ENCODE results near the gene DOK5.

DOK5 gene

DNA sequence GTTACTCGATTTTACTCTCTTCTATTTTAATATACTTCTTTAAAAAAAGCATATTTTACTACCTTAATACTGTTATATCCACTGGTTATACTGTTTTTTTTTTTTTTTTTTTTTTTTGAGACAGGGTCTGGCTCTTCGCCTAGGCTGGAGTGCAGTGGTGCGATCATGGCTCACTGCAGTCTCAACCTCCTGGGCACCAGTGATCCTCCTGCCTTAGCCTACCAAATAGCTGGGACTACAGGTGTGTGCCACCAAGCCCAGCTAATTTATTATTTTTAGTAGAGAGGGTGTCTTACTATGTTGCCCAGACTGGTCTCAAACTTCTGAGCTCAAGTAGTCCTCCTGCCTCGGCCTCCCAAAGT, 170.7 kb downstream of the DOK5 start:
- no peak for DNase-seq (ENCODE audit: low spot score)

- no peak for DNase-seq (ENCODE audit: low spot score)
Measured at GRCh38 chr20:54648421-54649142, 173.2 kb downstream of the DOK5 start.

DNA sequence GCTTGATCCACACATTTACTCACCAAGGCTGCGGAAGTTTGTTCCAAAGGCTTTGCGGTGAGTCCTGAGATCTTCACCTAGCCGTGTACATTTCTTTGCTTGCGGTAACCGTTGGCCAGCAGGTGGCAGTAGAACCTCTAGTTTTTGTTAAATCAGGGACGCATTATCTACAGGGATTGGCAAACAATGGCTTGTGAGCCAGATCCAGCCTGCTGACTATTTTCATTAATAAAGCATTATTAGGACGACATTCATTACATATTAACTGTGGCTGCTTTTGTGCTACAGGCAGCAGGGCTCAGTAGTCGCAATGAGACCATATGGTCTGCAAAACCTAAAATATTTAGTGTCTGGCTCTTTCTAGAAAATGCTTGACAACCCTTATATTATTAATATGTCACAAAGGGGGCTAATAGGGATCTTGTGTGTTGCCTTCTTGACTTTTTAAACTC, 174.1 kb downstream of the DOK5 start:
- peak; percentile 87 for DNase-seq (ENCODE audit: low spot score)

DNA sequence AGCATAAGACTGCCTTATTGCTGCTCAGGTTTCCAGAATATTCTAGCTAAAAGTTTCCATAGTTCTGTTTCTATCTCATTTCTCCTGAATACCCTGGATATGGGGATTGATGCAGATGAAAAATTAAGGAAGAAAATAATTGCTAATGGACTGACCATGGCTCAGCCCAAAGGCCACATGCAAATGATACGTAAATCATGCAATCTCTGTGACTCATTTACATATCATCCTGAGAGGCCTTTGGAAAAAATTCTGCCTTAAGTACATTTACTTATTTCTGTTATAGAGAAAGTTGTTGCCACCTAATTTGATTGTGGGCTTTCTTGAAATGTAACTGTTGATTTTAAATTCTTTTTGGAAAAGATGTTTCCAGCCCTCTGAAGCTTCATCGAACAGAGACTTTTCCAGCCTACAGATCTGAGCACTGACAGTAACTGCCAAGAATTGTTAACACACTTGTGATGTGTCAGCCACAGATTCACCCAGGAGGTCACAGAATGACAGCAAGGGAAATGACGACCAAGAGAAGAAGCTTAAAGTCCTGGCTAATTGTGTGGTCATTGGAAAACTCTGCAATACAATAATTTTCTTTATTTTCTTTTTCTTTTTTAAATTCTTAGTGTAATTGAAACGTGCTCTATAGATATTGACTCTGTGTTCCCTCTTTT, 174.8 kb downstream of the DOK5 start:
- DNase-seq (ENCODE audit: low spot score), result no peak

- no peak for DNase-seq (ENCODE audit: low spot score)
Measured at GRCh38 chr20:54651252-54651651, 175.9 kb downstream of the DOK5 start.

DNA sequence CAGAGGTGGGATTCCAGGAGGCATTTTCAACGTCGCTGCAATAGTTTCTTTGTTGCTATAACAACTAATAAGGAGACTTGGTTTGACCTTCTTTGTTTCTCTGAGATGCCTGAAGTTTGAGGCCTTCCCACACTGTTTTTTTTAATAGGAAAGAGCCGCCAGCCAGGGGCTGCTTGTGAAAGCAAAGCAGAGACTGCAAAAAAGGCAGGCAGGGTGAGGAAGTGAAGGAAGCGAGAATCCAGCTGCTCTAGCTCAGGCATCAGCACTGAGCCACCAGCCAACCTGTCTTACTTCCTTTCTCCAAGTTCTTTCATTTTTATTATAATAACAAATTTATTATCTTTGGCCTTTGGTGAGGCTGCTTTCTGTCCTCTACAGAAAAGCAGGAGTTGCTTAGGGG, 179.1 kb downstream of the DOK5 start:
- DNase-seq (ENCODE audit: low spot score), result no peak

GRCh38 chr20:54657268-54657826, 182.0 kb downstream of the DOK5 start:
- no peak for DNase-seq (ENCODE audit: low spot score)

- no peak for DNase-seq (ENCODE audit: low spot score)
Measured at GRCh38 chr20:54658525-54658924, 183.1 kb downstream of the DOK5 start.

DNA sequence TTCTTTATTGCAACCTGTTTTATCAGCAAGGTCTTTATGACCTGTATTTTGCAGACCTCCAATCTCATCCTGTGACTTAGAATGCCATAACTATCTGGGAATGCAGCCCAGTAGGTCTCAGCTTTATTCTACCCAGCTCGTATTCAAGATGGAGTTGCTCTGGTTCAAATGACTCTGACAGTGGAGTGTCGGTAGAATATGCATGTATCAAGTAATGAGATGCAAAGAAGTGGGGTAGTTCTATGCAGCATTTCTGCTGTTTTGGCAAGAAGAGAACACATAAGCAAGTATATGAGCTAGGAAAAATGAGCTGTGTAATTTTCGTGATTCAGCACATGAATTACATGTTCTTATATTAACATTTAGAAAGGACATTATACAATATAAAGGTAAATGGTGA, 185.9 kb downstream of the DOK5 start:
- no peak for DNase-seq (ENCODE audit: low spot score)

GRCh38 chr20:54661880-54662465, 186.6 kb downstream of the DOK5 start:
- no peak for DNase-seq (ENCODE audit: low spot score)

- DNase-seq (ENCODE audit: low spot score), result no peak
Measured at GRCh38 chr20:54665812-54666211, 190.4 kb downstream of the DOK5 start.

- DNase-seq (ENCODE audit: low spot score), result peak; percentile 35
Measured at GRCh38 chr20:54668271-54669039, 193.1 kb downstream of the DOK5 start.

DNA sequence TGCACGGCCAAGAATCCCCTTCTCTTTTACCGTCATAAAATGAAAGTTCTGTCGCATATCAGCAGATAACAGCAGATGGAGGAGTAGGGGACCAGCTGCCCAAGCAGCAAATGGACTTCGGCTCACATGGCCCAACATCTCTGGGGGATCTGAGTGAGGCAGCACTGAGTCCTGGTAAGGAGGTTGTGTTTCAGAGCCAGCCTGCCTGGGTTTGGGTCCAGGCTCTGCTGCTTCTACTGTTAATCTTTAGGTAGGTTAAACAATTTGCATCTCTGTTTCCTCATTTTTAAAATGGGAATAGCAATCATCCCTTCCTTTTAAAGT, 193.6 kb downstream of the DOK5 start:
- no peak for DNase-seq (ENCODE audit: low spot score)

DNA sequence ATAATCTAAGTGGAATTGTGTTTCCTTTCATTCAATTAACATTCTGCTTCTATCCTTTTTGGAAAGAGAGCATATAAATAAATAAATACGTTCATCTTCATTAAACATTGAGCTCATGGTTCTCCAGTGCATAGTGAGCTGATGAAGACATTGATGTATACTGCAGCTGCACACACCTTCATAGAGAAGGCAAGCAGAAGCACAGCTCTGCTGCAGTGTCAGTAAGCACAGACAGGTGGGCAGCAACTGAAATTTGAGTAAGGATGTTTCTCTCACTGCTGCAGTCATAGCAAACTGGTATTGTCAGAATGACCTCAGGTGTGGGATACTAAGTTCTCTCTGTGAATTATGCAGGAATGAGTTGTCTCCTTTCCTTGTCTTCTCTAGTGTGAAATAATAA, 202.9 kb downstream of the DOK5 start:
- DNase-seq (ENCODE audit: low spot score), result no peak

DNA sequence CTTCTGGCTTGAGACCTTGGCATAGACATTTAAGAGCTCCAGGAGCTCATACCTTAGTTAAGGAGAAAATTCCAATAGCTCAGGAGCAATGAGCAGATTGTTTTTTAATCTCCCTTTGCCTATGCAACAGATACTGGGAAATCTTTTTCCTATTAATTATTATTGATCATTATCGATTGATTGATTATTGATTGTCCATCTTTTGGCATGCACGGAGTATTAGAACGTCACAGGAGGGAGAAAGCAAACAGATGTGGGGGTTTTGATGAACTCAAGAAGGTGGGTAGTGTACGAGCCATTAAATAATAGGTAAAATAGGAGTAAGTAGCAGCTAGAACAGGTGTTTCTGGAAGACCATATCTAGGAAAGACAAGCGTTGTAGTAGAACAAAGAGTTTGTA, 205.0 kb downstream of the DOK5 start:
- DNase-seq (ENCODE audit: low spot score), result no peak

- peak; percentile 51 for DNase-seq (ENCODE audit: low spot score)
Measured at GRCh38 chr20:54680872-54681619, 205.7 kb downstream of the DOK5 start.

- DNase-seq (ENCODE audit: low spot score), result no peak
Measured at GRCh38 chr20:54681869-54682268, 206.5 kb downstream of the DOK5 start.

GRCh38 chr20:54688476-54688875, 213.1 kb downstream of the DOK5 start:
- DNase-seq (ENCODE audit: low spot score), result no peak

- DNase-seq (ENCODE audit: low spot score), result no peak
Measured at GRCh38 chr20:54690323-54690722, 214.9 kb downstream of the DOK5 start.

GRCh38 chr20:54691327-54691726, 215.9 kb downstream of the DOK5 start:
- no peak for DNase-seq (ENCODE audit: low spot score)

DNA sequence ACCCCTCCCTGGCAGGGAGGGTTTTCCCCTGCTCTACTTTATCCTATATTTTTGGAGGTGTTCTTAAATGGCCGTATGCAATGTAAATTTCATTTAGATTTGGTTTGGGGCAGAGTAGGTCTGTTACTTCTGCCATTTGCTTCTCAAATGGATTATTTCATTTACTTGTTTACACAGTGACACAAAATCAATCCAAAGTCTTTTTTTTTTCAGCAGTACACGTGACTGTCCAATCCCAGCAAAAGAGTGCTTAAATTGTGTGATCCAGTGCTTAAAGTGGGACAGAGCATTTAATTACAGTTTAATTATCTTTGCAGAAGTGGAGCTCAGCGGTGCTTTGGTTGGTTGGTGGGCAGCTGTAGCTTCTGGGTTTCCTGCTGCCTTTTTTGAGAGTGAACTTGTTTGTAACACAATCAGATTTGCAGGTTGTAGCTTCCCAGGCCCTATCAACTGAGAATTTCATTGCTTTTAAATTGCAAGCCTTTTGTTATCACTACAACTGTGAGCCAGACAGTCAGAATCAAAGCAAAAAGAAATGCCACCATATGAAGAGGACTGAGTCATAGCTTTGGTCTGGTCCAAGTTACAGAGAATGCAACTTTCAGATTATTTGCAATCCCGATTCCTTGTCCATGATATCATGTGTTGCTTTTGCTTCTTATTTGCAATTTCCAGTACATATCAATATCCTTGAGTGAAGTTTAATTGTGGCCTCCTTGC, 216.9 kb downstream of the DOK5 start:
- no peak for DNase-seq (ENCODE audit: low spot score)
